HG03342 (cell line): ENCODE results near the gene PLEKHM2.

ENCODE experiments used
- ATAC-seq: cut with Tn5 transposase; IDR thresholded peaks from one replicate; pipeline ENCODE4 v1.9.1; 2021; ENCODE audit warnings: mild to moderate bottlenecking, moderate library complexity; ENCODE audit not compliant: unreplicated experiment

PLEKHM2 gene

GRCh38 chr1:15674386-15675159 lies 9.5 kb upstream of the PLEKHM2 start:
- ATAC-seq, result no peak

- ATAC-seq, result no peak
Measured at GRCh38 chr1:15676010-15676409, 8.1 kb upstream of the PLEKHM2 start.

- no peak for ATAC-seq
Measured at GRCh38 chr1:15676688-15677661, 7.1 kb upstream of the PLEKHM2 start.

GRCh38 chr1:15678578-15678977 lies 5.5 kb upstream of the PLEKHM2 start:
- no peak for ATAC-seq

- ATAC-seq, result no peak
Measured at GRCh38 chr1:15680131-15680530, 4.0 kb upstream of the PLEKHM2 start.

- ATAC-seq, result no peak
Measured at GRCh38 chr1:15680561-15681348, 3.4 kb upstream of the PLEKHM2 start.

- ATAC-seq, result no peak
Measured at GRCh38 chr1:15681349-15682292, 2.5 kb upstream of the PLEKHM2 start.

GRCh38 chr1:15682936-15683341 lies 1.2 kb upstream of the PLEKHM2 start:
- ATAC-seq, result no peak

GRCh38 chr1:15683345-15684039 lies 628 bp upstream of the PLEKHM2 start:
- no peak for ATAC-seq

- peak; percentile 30 for ATAC-seq
Measured at GRCh38 chr1:15684468-15685291, 560 bp downstream of the PLEKHM2 start.

- no peak for ATAC-seq
Measured at GRCh38 chr1:15685820-15686219, 1.7 kb downstream of the PLEKHM2 start.

- no peak for ATAC-seq
Measured at GRCh38 chr1:15687446-15687845, 3.3 kb downstream of the PLEKHM2 start.

- no peak for ATAC-seq
Measured at GRCh38 chr1:15690317-15690716, 6.2 kb downstream of the PLEKHM2 start.

- ATAC-seq, result no peak
Measured at GRCh38 chr1:15691434-15692032, 7.4 kb downstream of the PLEKHM2 start.

- no peak for ATAC-seq
Measured at GRCh38 chr1:15692121-15692682, 8.1 kb downstream of the PLEKHM2 start.

- no peak for ATAC-seq
Measured at GRCh38 chr1:15693371-15693770, 9.3 kb downstream of the PLEKHM2 start.

GRCh38 chr1:15696956-15697521 lies 12.9 kb downstream of the PLEKHM2 start:
- ATAC-seq, result peak; percentile 91
